Panc1 (cell line): ENCODE results near the gene DDC.

Experiments used
- TCF7L2 ChIP-seq: IDR thresholded peaks from 2 replicates; pipeline ENCODE4 v1.6.1; 2011; ENCODE audit warnings: mild to moderate bottlenecking, low read depth, low read length, inconsistent platforms
- TF ChIP-seq, protein P1 (sequence below): fragments of 450-650 bp; IDR thresholded peaks from 2 replicates; pipeline ENCODE4 v1.5.1; 2017; ENCODE audit warnings: mild to moderate bottlenecking

GRCh38 chr7:50467817-50468610 lies 97.2 kb downstream of the DDC start:
- TF ChIP-seq, protein P1, sequence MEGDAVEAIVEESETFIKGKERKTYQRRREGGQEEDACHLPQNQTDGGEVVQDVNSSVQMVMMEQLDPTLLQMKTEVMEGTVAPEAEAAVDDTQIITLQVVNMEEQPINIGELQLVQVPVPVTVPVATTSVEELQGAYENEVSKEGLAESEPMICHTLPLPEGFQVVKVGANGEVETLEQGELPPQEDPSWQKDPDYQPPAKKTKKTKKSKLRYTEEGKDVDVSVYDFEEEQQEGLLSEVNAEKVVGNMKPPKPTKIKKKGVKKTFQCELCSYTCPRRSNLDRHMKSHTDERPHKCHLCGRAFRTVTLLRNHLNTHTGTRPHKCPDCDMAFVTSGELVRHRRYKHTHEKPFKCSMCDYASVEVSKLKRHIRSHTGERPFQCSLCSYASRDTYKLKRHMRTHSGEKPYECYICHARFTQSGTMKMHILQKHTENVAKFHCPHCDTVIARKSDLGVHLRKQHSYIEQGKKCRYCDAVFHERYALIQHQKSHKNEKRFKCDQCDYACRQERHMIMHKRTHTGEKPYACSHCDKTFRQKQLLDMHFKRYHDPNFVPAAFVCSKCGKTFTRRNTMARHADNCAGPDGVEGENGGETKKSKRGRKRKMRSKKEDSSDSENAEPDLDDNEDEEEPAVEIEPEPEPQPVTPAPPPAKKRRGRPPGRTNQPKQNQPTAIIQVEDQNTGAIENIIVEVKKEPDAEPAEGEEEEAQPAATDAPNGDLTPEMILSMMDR = peak; percentile 97
- TF ChIP-seq TCF7L2 = no peak
